Measurements from ENCODE around the gene NDUFS4. TPM values are rescaled to one million over a fixed set of nuclear protein-coding genes. Genes with fewer than 3 reads are reported as not detected.

NDUFS4 gene
- total RNA-seq, 6 donors from 2014 or later: 19.9 to 68.5 (median 51.5) TPM

DNA sequence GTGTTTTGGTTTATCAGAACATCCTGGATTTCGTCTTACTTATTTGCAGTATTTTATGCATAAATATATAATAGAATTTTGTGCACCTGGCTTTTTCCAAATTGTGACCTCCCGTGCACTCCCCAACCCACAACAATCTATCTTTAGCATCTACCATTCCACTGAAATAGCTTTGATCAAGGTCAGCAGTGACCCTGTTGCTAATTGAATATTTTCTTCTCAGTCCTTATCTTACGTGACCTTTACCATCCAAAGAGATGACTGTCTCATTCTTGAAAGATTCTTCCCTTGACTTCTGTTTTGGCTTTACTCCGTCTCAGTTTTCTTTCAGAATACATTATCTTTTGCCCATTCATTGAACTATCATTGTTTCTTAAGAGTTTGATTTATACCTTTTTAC, 18.4 kb downstream of the NDUFS4 start:
- ATAC-seq (ENCODE audit: low FRiP score in 2 of 2) (no peak), DNase-seq (no peak)
- H3K36me3 ChIP-seq: no peaks in the 10 kb centered on the region
- 94 to 95% methylated on average over 4 of the region's 4 CpGs for WGBS, 2 donors
- no peak overlapping the region for H3K4me3 ChIP-seq
- H3K4me1 ChIP-seq: peaks cover 0 to 12% (median 6%) of the 10 kb centered on the region in 4 donors
- H3K9me3 ChIP-seq: no peaks in the 10 kb centered on the region
- TF ChIP-seq POLR2A (IDR thresholded peaks at IDR 0.05): no peak
- TF ChIP-seq, protein P1, sequence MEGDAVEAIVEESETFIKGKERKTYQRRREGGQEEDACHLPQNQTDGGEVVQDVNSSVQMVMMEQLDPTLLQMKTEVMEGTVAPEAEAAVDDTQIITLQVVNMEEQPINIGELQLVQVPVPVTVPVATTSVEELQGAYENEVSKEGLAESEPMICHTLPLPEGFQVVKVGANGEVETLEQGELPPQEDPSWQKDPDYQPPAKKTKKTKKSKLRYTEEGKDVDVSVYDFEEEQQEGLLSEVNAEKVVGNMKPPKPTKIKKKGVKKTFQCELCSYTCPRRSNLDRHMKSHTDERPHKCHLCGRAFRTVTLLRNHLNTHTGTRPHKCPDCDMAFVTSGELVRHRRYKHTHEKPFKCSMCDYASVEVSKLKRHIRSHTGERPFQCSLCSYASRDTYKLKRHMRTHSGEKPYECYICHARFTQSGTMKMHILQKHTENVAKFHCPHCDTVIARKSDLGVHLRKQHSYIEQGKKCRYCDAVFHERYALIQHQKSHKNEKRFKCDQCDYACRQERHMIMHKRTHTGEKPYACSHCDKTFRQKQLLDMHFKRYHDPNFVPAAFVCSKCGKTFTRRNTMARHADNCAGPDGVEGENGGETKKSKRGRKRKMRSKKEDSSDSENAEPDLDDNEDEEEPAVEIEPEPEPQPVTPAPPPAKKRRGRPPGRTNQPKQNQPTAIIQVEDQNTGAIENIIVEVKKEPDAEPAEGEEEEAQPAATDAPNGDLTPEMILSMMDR (IDR thresholded peaks at IDR 0.05): no peak
- no peak for TF ChIP-seq POLR2AphosphoS5 (IDR thresholded peaks at IDR 0.05)
- no peak for TF ChIP-seq EP300 (IDR thresholded peaks at IDR 0.05)
- no peaks in the 10 kb centered on the region for H3K27me3 ChIP-seq
- H3K27ac ChIP-seq: no peak overlapping the region

DNA sequence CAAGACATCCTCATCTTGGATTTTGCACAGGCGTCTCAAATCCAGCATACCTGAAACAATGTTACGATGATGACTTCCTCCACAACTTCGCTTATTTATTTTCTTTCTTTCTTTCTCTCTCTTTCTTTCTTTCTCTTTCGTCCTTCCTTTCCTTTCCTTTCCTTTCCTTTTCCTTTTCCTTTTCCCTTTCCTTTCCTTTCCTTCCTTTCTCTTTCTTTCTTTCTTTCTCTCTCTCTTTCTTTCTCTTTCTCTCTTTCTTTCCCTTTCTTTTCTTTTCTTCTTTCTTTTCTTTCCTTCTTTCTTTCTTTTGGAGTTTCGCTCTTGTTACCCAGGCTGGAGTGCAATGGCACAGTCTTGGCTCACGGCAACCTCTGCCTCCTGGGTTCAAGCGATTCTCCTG, 20.1 kb downstream of the NDUFS4 start:
- WGBS, 2 donors: 95 to 96% methylated on average over 7 of the region's 7 CpGs

DNA sequence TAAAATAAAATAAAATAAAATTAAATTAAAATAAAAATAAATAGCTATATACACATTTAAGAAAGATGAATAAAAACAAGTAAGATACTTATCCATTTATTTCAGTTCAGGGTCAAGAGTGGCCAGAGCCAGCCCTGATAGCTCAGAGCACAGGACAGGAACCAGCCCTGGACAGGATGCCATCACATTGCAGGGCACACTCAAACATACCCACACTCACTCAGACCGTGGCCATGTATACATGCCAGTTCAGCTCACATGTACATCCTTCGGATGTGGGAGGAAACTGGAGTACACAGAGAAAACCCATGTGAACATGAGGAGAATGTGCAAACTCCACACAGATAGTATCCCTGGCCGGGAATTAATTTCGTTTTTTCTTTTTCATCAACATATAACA, 21.8 kb downstream of the NDUFS4 start:
- H3K27ac ChIP-seq: no peak overlapping the region
- no peaks in the 10 kb centered on the region for H3K9me3 ChIP-seq
- H3K27me3 ChIP-seq: no peaks in the 10 kb centered on the region
- DNase-seq (no peak), ATAC-seq (ENCODE audit: low FRiP score in 2 of 2) (no peak)
- H3K36me3 ChIP-seq: no peaks in the 10 kb centered on the region
- TF ChIP-seq POLR2A (IDR thresholded peaks at IDR 0.05) (no peak), POLR2AphosphoS5 (IDR thresholded peaks at IDR 0.05) (no peak), EP300 (IDR thresholded peaks at IDR 0.05) (no peak)
- TF ChIP-seq, protein P1 (IDR thresholded peaks at IDR 0.05): no peak
- 73 to 83% methylated on average over 4 of the region's 4 CpGs for WGBS, 2 donors
- H3K4me1 ChIP-seq: peaks cover 0 to 7% (median under 1%) of the 10 kb centered on the region in 4 donors
- H3K4me3 ChIP-seq: no peak overlapping the region

More for the DNA sequence above, 20.1 kb downstream of the NDUFS4 start:
- ATAC-seq (ENCODE audit: low FRiP score in 2 of 2): no peak
- H3K9me3 ChIP-seq: no peaks in the 10 kb centered on the region
- H3K36me3 ChIP-seq: no peaks in the 10 kb centered on the region
- TF ChIP-seq, protein P1 (IDR thresholded peaks at IDR 0.05): no peak
- no peak for TF ChIP-seq POLR2A (IDR thresholded peaks at IDR 0.05)
- TF ChIP-seq EP300 (IDR thresholded peaks at IDR 0.05): no peak
- no peak for TF ChIP-seq POLR2AphosphoS5 (IDR thresholded peaks at IDR 0.05)
- H3K27me3 ChIP-seq: no peaks in the 10 kb centered on the region
- H3K4me1 ChIP-seq: peaks cover 0 to 7% (median 4%) of the 10 kb centered on the region in 4 donors
- H3K27ac ChIP-seq: no peak overlapping the region
- no peak overlapping the region for H3K4me3 ChIP-seq
- no peak for DNase-seq

DNA sequence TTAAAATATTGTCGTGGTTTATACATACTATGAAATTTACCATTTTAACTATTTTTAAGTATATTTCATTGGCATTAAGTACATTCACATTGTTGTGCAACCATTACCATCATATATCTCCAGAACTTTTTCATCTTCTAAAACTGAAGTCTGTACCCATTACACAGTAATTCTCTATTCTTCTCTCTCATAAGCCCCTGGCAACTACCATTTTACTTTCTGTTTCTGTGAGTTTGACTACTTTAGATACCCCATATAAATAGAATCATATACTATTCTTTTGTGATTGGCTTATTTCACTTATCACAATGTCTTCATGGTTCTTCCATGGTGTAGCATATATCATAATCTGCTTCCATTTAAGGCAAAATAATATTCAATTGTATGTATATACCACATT, 30.3 kb downstream of the NDUFS4 start:
- Histone ChIP-seq H3K36me3 (no peaks in the 10 kb centered on the region), H3K27ac (no peak overlapping the region), H3K4me1 (peaks cover 0 to 12% (median 6%) of the 10 kb centered on the region in 4 donors), H3K4me3 (no peak overlapping the region), H3K27me3 (no peaks in the 10 kb centered on the region), H3K9me3 (no peaks in the 10 kb centered on the region)
- no peak for TF ChIP-seq POLR2AphosphoS5 (IDR thresholded peaks at IDR 0.05)
- TF ChIP-seq POLR2A (IDR thresholded peaks at IDR 0.05): no peak
- TF ChIP-seq, protein P1 (IDR thresholded peaks at IDR 0.05): no peak
- TF ChIP-seq EP300 (IDR thresholded peaks at IDR 0.05): no peak
- DNase-seq (no peak), ATAC-seq (ENCODE audit: low FRiP score in 2 of 2) (no peak)
- WGBS, 2 donors: 93 to 98% methylated on average over 1 of the region's 1 CpG

DNA sequence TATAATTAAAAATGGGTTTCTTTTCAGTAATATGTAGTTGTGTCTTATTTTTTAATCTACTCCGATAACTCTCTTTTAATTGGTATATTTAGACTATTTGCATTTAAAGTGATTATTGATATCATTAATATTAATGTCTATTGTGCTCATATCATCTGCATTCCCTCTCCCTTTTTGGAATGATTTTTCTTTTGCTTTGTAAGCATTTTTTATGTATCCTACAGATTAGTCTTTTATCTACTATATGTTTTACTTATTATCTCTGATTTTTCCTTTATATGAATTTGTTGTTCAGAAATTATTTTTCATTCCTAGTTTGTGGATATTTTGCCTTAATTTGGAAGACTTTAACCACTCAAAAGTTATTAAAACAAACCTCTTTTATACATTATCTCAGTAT, 34.0 kb downstream of the NDUFS4 start:
- DNase-seq (no peak), ATAC-seq (ENCODE audit: low FRiP score in 2 of 2) (no peak)
- no peaks in the 10 kb centered on the region for H3K9me3 ChIP-seq
- H3K4me3 ChIP-seq: no peak overlapping the region
- TF ChIP-seq POLR2AphosphoS5 (IDR thresholded peaks at IDR 0.05) (no peak), POLR2A (IDR thresholded peaks at IDR 0.05) (no peak), EP300 (IDR thresholded peaks at IDR 0.05) (no peak)
- TF ChIP-seq, protein P1 (IDR thresholded peaks at IDR 0.05): no peak
- WGBS, 2 donors: 98 to 100% methylated on average over 1 of the region's 1 CpG
- no peaks in the 10 kb centered on the region for H3K36me3 ChIP-seq
- H3K27ac ChIP-seq: no peak overlapping the region
- H3K27me3 ChIP-seq: no peaks in the 10 kb centered on the region
- peaks cover 0 to 12% (median 4%) of the 10 kb centered on the region in 4 donors for H3K4me1 ChIP-seq

Measured in upper lobe of left lung (tissue), 6 donors.